ENCODE data around the gene ANG. TPM values are rescaled to one million over a fixed set of nuclear protein-coding genes. Genes with fewer than 3 reads are reported as not detected.
"Not testable (repeated sequence)": the region's sequence is repeated elsewhere in the genome, so short reads cannot be mapped to it uniquely, and the experiment has no call there.

Gene ANG
- total RNA-seq, 1 donor from 2014 or later: 3.3 TPM

DNA sequence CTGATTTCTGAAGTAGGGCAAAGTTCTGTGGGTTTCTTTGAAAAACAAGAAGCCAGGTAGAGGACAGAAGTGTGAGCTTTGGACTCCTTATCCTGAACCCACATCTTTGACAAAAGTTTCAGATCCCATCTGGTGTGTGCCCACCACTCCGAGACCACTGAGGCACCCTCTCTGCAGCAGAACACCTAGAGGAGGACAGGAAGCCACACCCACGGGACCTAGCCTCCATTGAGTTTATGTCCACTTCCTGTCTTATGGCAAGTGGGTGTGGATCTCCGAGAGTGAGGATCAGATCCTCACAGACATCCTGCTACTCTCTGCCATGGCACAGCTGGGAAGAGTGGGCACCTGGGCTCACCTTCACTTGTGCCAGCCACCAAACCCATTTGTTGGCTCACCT is 30.3 kb upstream of the ANG start:
- H3K27ac Mint-ChIP-seq (ENCODE audit: unreplicated experiment): no peak overlapping the region
- H3K4me1 Mint-ChIP-seq: no peaks in the 10 kb centered on the region
- TF ChIP-seq, protein P1, sequence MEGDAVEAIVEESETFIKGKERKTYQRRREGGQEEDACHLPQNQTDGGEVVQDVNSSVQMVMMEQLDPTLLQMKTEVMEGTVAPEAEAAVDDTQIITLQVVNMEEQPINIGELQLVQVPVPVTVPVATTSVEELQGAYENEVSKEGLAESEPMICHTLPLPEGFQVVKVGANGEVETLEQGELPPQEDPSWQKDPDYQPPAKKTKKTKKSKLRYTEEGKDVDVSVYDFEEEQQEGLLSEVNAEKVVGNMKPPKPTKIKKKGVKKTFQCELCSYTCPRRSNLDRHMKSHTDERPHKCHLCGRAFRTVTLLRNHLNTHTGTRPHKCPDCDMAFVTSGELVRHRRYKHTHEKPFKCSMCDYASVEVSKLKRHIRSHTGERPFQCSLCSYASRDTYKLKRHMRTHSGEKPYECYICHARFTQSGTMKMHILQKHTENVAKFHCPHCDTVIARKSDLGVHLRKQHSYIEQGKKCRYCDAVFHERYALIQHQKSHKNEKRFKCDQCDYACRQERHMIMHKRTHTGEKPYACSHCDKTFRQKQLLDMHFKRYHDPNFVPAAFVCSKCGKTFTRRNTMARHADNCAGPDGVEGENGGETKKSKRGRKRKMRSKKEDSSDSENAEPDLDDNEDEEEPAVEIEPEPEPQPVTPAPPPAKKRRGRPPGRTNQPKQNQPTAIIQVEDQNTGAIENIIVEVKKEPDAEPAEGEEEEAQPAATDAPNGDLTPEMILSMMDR (conservative IDR thresholded peaks at IDR 0.05): no peak
- DNase-seq (ENCODE audit: low read depth, low spot score): no peak
- peaks cover 98% of the 10 kb centered on the region for H3K27me3 Mint-ChIP-seq (ENCODE audit: low read depth)
- no peaks in the 10 kb centered on the region for H3K36me3 Mint-ChIP-seq (ENCODE audit: low read depth)
- no peak overlapping the region for H3K4me3 Mint-ChIP-seq
- H3K9me3 Mint-ChIP-seq: no peaks in the 10 kb centered on the region

DNA sequence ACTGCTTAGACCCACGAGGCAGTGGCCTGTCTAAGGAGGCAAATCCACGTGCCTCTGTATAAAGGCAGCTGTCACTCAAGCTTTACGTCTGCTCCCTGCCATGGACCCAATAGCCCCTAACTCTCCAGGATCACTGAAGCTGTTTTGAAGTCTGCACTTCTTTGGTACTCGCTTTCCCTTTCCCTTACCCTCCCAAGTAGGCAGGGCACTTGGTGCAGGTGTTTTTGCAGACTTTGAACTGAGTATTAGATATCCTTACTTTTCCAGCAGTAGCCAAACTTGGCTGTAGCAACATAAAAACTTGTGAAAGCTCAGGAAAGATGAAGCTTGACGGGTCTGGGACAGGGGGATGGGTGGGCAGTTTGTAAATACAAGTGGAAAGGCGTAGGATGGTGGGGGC is 29.2 kb upstream of the ANG start:
- TF ChIP-seq, protein P1 (conservative IDR thresholded peaks at IDR 0.05): no peak
- Mint-ChIP-seq H3K27me3 (ENCODE audit: low read depth) (peaks cover 98% of the 10 kb centered on the region), H3K4me3 (no peak overlapping the region), H3K36me3 (ENCODE audit: low read depth) (no peaks in the 10 kb centered on the region), H3K27ac (ENCODE audit: unreplicated experiment) (no peak overlapping the region), H3K4me1 (no peaks in the 10 kb centered on the region), H3K9me3 (no peaks in the 10 kb centered on the region)
- DNase-seq (ENCODE audit: low read depth, low spot score): no peak

DNA sequence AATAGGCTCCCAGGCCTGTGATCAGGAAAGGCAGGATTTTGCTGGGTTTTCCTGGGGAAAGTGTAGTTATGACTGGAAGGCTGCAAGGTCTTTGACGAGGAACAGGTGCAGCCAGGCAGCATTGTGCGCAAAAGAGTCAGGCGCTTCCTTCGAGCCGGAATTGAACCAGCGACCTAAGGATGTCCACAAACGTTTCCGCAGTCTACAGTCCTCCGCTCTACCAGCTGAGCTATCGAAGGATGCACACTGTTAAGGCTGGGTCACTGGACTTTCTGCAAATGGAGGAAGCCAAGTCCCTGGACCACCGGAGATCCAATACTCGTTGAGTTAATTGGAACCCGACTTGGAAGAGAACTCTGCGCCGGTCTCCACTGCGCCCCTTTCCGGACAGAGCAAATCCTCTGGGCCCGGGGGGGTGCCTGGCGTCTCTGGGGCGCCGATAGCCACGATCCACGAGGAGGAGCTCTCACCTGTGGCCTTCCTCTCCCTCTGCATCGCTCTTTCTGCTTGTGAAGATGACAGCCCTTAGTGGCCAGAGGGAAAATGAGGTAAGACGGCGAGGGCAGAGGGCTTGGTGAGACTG is 28.7 kb upstream of the ANG start:
- H3K27ac Mint-ChIP-seq (ENCODE audit: unreplicated experiment): no peak overlapping the region

DNA sequence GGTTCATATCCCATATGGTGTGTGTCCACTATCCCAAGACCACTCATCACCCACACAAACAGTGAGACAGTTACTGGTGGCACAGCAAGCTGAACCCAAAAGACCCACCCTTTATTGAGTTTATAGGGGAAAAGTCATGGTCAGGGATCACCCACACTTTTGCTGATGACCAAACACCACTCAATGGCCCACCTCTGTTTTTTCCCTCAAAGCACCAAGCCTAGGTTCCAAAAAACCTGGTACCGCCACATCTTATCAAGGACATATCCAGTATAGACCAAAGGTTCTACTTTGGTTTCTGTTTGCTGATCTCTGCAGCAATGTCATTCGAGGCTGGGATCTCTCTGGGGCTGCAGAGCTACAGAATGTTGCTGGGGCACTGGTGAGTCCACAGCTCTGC is 27.4 kb upstream of the ANG start:
- H3K27me3 Mint-ChIP-seq (ENCODE audit: low read depth): peaks cover 99% of the 10 kb centered on the region
- no peaks in the 10 kb centered on the region for H3K4me1 Mint-ChIP-seq
- H3K4me3 Mint-ChIP-seq: no peak overlapping the region
- no peak overlapping the region for H3K27ac Mint-ChIP-seq (ENCODE audit: unreplicated experiment)
- no peak for DNase-seq (ENCODE audit: low read depth, low spot score)
- H3K36me3 Mint-ChIP-seq (ENCODE audit: low read depth): no peaks in the 10 kb centered on the region
- H3K9me3 Mint-ChIP-seq: no peaks in the 10 kb centered on the region
- TF ChIP-seq, protein P1 (conservative IDR thresholded peaks at IDR 0.05): no peak

More for the DNA sequence above, 28.7 kb upstream of the ANG start:
- H3K27me3 Mint-ChIP-seq (ENCODE audit: low read depth): peaks cover 99% of the 10 kb centered on the region
- DNase-seq (ENCODE audit: low read depth, low spot score): no peak
- no peak overlapping the region for H3K4me3 Mint-ChIP-seq
- TF ChIP-seq, protein P1 (conservative IDR thresholded peaks at IDR 0.05): no peak
- no peaks in the 10 kb centered on the region for H3K36me3 Mint-ChIP-seq (ENCODE audit: low read depth)
- no peaks in the 10 kb centered on the region for H3K9me3 Mint-ChIP-seq
- no peaks in the 10 kb centered on the region for H3K4me1 Mint-ChIP-seq

DNA sequence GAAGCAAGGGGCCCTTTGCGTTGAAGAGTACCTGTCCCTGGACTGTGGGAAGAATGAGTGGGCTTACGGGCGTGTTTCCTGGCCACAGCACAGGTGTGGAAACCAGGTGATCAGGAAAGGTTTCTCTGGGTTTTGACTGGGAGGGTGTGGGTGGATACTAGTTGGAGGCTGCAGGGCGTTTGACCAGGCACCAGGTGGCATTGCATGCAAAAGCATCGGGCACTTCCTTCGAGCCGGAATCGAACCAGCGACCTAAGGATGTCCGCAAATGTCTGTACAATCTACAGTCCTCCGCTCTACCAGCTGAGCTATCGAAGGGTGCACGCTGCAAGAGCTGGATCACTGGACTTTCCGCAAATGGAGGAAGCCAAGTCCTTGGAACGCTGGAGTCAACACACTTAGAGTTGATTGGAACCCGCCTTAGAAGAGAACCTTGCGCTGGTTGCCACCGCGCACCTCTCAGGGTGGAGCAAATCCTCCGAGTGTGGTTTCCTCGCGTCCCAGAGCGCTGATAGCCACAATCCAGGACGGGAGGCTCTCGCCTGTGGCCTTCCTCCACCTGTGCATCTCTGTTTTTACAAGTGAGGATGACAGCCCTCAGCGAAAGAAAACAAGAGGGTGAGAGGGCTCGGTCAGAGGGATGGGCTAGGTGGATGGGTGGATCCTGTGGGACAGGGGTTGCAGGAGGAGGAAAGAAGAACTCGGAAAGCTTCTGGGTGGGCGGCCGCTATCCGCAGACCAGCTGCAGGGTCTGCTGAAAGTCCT is 25.4 kb upstream of the ANG start:
- no peaks in the 10 kb centered on the region for H3K9me3 Mint-ChIP-seq
- H3K27me3 Mint-ChIP-seq (ENCODE audit: low read depth): peaks cover 99% of the 10 kb centered on the region
- no peak overlapping the region for H3K27ac Mint-ChIP-seq (ENCODE audit: unreplicated experiment)
- no peaks in the 10 kb centered on the region for H3K4me1 Mint-ChIP-seq
- no peak for DNase-seq (ENCODE audit: low read depth, low spot score)
- TF ChIP-seq, protein P1 (conservative IDR thresholded peaks at IDR 0.05): peak; percentile 48
- H3K4me3 Mint-ChIP-seq: no peak overlapping the region
- H3K36me3 Mint-ChIP-seq (ENCODE audit: low read depth): no peaks in the 10 kb centered on the region

DNA sequence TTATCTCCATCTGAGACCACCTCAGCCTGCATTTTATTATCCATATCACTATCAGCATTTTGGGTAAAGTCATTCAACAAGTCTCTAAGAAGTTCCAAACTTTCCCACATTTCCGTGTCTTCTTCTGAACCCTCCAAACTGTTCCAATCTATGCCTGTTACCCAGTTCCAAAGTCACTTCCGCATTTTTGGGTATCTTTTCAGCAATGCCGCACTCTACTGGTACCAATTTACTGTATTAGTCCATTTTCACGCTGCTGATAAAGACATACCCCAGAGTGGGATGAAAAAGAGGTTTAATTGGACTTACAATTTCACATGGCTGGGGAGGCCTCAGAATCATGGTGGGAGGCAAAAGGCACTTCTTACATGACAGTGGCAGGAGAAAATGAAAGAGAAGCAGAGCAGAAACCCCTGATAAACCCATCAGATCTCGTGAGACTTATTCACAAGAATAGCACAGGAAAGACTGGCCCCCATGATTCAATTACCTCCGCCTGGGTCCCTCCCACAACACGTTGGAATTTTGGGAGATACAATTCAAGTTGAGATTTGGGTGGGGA is 22.1 kb upstream of the ANG start:
- not testable (repeated sequence) for H3K4me1 Mint-ChIP-seq; H3K9me3 Mint-ChIP-seq; H3K27ac Mint-ChIP-seq (ENCODE audit: unreplicated experiment); DNase-seq (ENCODE audit: low read depth, low spot score); H3K36me3 Mint-ChIP-seq (ENCODE audit: low read depth); H3K4me3 Mint-ChIP-seq
- peaks cover 86% of the 10 kb centered on the region for H3K27me3 Mint-ChIP-seq (ENCODE audit: low read depth)
